Frontal cortex (tissue), 4 donors: ENCODE data around the gene FAM124B. TPM values are rescaled to one million over a fixed set of nuclear protein-coding genes. Genes with fewer than 3 reads are reported as not detected.

ENCODE experiments used
- DNase-seq, 2 donors: peaks; one replicate each; pipeline ENCODE4 v3.0.0; 2012; ENCODE audit warnings: low spot score in 2 of 2
- FAIRE-seq: peaks from 2 replicates; lab custom pipeline; 2012; peaks lifted over from hg19 to GRCh38; lab: Jason Lieb, UNC
- total RNA-seq: library from RNA; depleted of rRNA; stranded (reverse); fragments of >200 nt; gene quantifications from one replicate; pipeline ENCODE4 v1.2.3, GENCODE V29; 2014
- donor health status: control.
- donor health status: control.
- donor health status: control.

Gene FAM124B
- total RNA-seq, 1 donor from 2014 or later = 8.2 TPM

- no peak for DNase-seq
- no peak for FAIRE-seq
Observed at GRCh38 chr2:224350703-224351102, 51.2 kb downstream of the FAM124B start.

GRCh38 chr2:224349396-224349795 is 52.5 kb downstream of the FAM124B start:
- FAIRE-seq (no peak), DNase-seq (no peak)

GRCh38 chr2:224347176-224348051 is 54.5 kb downstream of the FAM124B start:
- DNase-seq (no peak), FAIRE-seq (no peak)

GRCh38 chr2:224345492-224345891 is 56.4 kb downstream of the FAM124B start:
- FAIRE-seq (no peak), DNase-seq (no peak)

GRCh38 chr2:224343226-224343625 is 58.7 kb downstream of the FAM124B start:
- DNase-seq = no peak
- FAIRE-seq = no peak

GRCh38 chr2:224335991-224336390 is 65.9 kb downstream of the FAM124B start:
- DNase-seq (no peak), FAIRE-seq (no peak)

- DNase-seq = no peak
- FAIRE-seq = no peak
Observed at GRCh38 chr2:224334726-224335125, 67.2 kb downstream of the FAM124B start.

GRCh38 chr2:224333726-224334482 is 68.0 kb downstream of the FAM124B start:
- no peak for FAIRE-seq
- DNase-seq = no peak

GRCh38 chr2:224331698-224332097 is 70.2 kb downstream of the FAM124B start:
- no peak for FAIRE-seq

GRCh38 chr2:224328798-224329197 is 73.1 kb downstream of the FAM124B start:
- no peak for FAIRE-seq
- DNase-seq = no peak

More at GRCh38 chr2:224331698-224332097, 70.2 kb downstream of the FAM124B start:
- no peak for DNase-seq

Other genes starting within 250 kb of the FAM124B start
- gene CUL3, start 183.3 kb upstream of the FAM124B start, total RNA-seq = 95.0 TPM